Calu3 (cell line): ENCODE data around the gene PLAU. TPM values are rescaled to one million over a fixed set of nuclear protein-coding genes. Genes with fewer than 3 reads are reported as not detected.
A peak's percentile ranks its signal among the peaks of the same experiment; 100 is the strongest.

Source experiments
- BruUV-seq: library from RNA; stranded (reverse); fragments of 400-500 nt; replicated peaks from 2 replicates; lab custom pipeline; 2021; lab: Mats Ljungman, UMichigan
- CTCF ChIA-PET: fragments of 300-600 bp; sonication (Branson Sonifier 250); formaldehyde crosslinking; loops from one replicate; lab custom pipeline; 2022; ENCODE audit warnings: antibody characterized with exemption; lab: Charles Lee
- DNase-seq: peaks from one replicate; pipeline ENCODE4 v3.0.0; 2022
- H3K27ac Mint-ChIP-seq: one replicate; pipeline ENCODE4 v1.8.0; 2022; ENCODE audit warnings: mixed read lengths; ENCODE audit not compliant: unreplicated experiment
- H3K27me3 Mint-ChIP-seq: one replicate; pipeline ENCODE4 v1.8.0; 2022; ENCODE audit warnings: mixed read lengths; ENCODE audit not compliant: unreplicated experiment
- H3K36me3 Mint-ChIP-seq: one replicate; pipeline ENCODE4 v1.8.0; 2022; ENCODE audit warnings: mild to moderate bottlenecking, moderate library complexity, mixed read lengths; ENCODE audit not compliant: insufficient read depth, unreplicated experiment
- H3K4me1 Mint-ChIP-seq: one replicate; pipeline ENCODE4 v1.8.0; 2022; ENCODE audit warnings: mild to moderate bottlenecking, low read depth, mixed read lengths; ENCODE audit not compliant: unreplicated experiment
- H3K4me3 Mint-ChIP-seq: one replicate; pipeline ENCODE4 v1.8.0; 2022; ENCODE audit warnings: mild to moderate bottlenecking, low read depth, moderate library complexity, mixed read lengths; ENCODE audit not compliant: unreplicated experiment
- H3K9me3 Mint-ChIP-seq: one replicate; pipeline ENCODE4 v1.8.0; 2022; ENCODE audit warnings: low read depth, mixed read lengths; ENCODE audit not compliant: unreplicated experiment
- intact Hi-C: fragments of 100-400 bp; cut with micrococcal nuclease; formaldehyde crosslinking; loops from one replicate; pipeline ENCODE4 v1.10.0; 2022; ENCODE audit not compliant: unreplicated experiment
- total RNA-seq: library from RNA; stranded (reverse); gene quantifications from 2 replicates; pipeline ENCODE4 v1.2.3, GENCODE V29; 2022
- TF ChIP-seq, protein P1 (sequence below): fragments of 200-600 bp; IDR thresholded peaks from one replicate; pipeline ENCODE4 v1.8.0; 2022; ENCODE audit warnings: antibody characterized with exemption; ENCODE audit not compliant: unreplicated experiment

The PLAU gene
- total RNA-seq, 1 experiment from 2014 or later: 706 TPM

DNA sequence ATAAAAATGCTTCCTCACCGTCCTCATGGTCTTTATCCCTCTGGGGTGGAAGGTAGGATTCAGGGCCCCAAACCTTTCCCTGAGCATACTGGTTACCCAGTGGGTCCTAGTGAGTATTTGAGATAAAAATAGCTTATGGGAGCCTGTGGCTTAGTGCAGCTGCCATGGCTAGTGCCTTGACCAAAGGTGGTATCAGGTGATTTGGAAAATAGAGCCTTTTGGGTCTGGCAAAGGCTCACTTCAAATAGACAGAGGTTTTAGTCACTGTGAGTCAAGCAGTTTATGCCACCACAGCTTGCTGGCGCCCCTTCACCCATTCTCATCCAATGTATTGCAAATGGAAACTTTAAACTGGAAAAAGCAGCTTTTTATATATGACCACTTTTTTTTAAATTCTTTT lies 30.4 kb downstream of the PLAU start:
- CTCF ChIA-PET: interaction anchor here (0.6 to 3.8 kb wide), 17 partner anchors 8 to 160 kb away, joined by 3 to 98 read pairs (median 4); partner anchors contain the start of gene CHCHD1
- intact Hi-C loops: no loop called here
- no peak for DNase-seq
- no TSS peak for BruUV-seq
- Mint-ChIP-seq H3K36me3 (no peaks in the 10 kb centered on the region), H3K4me1 (peaks cover 34% of the 10 kb centered on the region), H3K4me3 (peak overlapping the region; percentile 62), H3K9me3 (no peaks in the 10 kb centered on the region), H3K27ac (peak overlapping the region; percentile 82), H3K27me3 (no peaks in the 10 kb centered on the region)
- TF ChIP-seq, protein P1, sequence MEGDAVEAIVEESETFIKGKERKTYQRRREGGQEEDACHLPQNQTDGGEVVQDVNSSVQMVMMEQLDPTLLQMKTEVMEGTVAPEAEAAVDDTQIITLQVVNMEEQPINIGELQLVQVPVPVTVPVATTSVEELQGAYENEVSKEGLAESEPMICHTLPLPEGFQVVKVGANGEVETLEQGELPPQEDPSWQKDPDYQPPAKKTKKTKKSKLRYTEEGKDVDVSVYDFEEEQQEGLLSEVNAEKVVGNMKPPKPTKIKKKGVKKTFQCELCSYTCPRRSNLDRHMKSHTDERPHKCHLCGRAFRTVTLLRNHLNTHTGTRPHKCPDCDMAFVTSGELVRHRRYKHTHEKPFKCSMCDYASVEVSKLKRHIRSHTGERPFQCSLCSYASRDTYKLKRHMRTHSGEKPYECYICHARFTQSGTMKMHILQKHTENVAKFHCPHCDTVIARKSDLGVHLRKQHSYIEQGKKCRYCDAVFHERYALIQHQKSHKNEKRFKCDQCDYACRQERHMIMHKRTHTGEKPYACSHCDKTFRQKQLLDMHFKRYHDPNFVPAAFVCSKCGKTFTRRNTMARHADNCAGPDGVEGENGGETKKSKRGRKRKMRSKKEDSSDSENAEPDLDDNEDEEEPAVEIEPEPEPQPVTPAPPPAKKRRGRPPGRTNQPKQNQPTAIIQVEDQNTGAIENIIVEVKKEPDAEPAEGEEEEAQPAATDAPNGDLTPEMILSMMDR: no peak

DNA sequence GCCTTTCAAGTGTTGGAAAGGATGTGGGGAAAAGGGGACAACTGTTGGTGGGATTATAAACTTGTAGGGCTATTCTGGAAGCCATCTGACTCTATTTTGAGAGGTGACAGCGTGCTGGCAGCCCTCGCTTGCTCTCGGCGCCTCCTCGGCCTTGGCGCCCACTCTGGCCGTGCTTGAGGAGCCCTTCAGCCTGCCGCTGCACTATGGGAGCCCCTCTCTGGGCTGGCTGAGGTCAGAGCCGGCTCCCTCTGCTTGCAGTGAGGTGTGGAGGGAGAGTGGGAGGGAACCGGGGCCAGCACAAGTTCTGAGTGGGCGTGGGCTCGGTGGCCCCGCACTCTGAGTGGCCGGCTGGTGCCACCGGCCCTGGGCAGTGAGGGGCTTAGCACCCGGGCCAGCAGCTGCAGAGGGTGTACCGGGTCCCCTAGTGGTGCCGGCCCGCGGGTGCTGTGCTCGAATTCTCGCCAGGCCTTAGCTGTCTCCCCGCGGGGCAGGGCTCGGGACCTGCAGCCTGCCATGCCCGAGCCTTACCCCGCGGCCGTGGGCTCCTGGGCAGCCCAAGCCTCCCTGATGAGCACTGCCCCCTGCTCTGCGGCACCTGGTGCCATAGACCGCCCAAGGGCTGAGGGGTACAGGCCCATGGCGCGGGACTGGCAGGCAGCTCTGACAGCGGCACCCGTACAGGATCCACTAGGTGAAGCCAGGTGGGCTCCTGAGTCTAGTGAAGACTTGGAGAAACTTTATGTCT lies 33.6 kb downstream of the PLAU start:
- CTCF ChIA-PET: interaction anchor here (1.0 to 1.9 kb wide), 2 partner anchors 9 to 57 kb away, joined by 3 to 7 read pairs; no protein-coding TSS in a partner anchor

DNA sequence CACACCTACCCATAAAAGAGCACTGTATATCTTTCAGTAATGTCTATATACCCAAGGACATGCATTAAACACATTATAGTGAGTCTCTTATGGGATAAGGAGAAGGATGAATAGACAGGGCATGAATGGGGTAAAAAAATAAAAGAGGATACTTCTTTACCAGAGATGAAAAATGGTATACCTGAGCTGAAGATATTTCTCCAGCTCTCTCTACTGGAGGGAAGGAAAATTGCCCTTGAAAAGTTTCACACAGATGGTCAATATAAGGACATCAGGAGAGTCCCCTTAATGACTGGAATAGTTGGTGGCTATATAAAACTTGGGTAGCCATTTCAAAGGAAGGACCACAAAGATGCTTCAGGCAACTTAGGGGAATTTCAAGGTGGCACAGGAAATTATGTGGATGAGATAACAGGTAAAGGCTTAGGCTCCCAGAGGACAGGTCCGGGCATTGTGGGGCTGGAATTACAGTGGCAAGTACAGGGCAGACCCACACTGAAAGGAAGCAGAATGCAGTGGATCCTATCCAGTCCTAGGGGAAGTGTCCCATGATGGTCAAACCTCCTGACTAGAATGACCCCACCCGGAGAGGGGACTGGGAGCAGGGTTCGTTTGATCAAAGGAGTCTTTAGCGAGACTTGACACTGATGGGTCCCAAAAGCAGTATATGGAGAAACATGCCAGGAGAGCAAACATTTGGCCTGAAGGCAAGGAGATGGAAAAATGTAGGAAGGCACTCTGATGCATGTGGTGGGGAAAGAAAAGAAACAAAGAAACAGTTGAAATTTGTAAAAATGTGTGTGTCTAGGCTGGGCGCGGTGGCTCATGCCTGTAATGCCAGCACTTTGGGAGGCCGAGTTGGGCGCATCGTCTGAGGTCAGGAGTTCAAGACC lies 35.6 kb downstream of the PLAU start:
- H3K9me3 Mint-ChIP-seq: no peaks in the 10 kb centered on the region
- no TSS peak for BruUV-seq
- no peaks in the 10 kb centered on the region for H3K27me3 Mint-ChIP-seq
- H3K36me3 Mint-ChIP-seq: no peaks in the 10 kb centered on the region
- H3K4me3 Mint-ChIP-seq: no peak overlapping the region
- TF ChIP-seq, protein P1: no peak
- peaks cover 7% of the 10 kb centered on the region for H3K4me1 Mint-ChIP-seq
- CTCF ChIA-PET: interaction anchor here (0.6 to 1.0 kb wide), 5 partner anchors 10 to 127 kb away, joined by 3 to 6 read pairs (median 3); no protein-coding TSS in a partner anchor
- no peak overlapping the region for H3K27ac Mint-ChIP-seq
- intact Hi-C loops: no loop called here
- DNase-seq: no peak

More for the DNA sequence above, 33.6 kb downstream of the PLAU start:
- TF ChIP-seq, protein P1: no peak
- DNase-seq: no peak
- Mint-ChIP-seq H3K27me3 (no peaks in the 10 kb centered on the region), H3K36me3 (no peaks in the 10 kb centered on the region), H3K9me3 (no peaks in the 10 kb centered on the region), H3K27ac (no peak overlapping the region), H3K4me1 (peaks cover 17% of the 10 kb centered on the region), H3K4me3 (no peak overlapping the region)
- no TSS peak for BruUV-seq
- intact Hi-C loops: no loop called here

DNA sequence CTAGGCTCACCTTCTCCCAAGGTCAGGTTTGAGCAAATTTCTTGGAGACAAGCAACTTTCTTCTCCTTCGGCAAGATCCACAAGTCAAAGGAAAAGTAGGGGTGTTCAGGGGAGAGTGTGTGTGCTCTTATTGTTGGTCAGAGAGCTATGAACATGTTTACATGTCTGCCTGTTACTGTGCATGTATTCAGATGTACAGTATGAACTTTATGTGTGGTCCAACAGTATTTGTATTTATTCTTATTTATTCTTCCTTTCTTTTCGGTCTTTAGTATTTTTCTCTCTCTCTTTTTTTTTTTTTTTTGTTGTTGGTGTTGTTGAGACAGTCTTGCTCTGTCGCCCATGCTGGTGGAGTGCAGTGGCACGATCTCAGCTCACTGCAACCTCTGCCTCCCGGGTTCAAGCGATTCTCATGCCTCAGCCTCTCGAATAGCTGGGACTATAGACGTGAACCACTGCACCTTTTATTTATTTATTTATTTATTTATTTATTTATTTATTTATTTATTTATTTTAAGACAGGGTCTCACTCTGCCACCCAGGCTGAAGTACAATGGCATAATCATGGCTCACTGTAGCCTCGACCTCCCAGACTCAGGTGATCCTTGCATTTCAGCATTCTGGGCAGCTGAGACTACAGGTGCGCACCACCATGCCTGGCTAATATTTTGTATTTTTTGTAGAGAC lies 38.2 kb downstream of the PLAU start:
- TF ChIP-seq, protein P1: no peak
- no peaks in the 10 kb centered on the region for H3K27me3 Mint-ChIP-seq
- no peaks in the 10 kb centered on the region for H3K36me3 Mint-ChIP-seq
- CTCF ChIA-PET: interaction anchor here (0.6 to 1.0 kb wide), 3 partner anchors 8 to 44 kb away, joined by 3 to 4 read pairs (median 3); no protein-coding TSS in a partner anchor
- no peak for DNase-seq
- H3K9me3 Mint-ChIP-seq: no peaks in the 10 kb centered on the region
- no peak overlapping the region for H3K4me3 Mint-ChIP-seq
- BruUV-seq: no TSS peak
- no peak overlapping the region for H3K27ac Mint-ChIP-seq
- H3K4me1 Mint-ChIP-seq: peaks cover 7% of the 10 kb centered on the region
- intact Hi-C loops: no loop called here
